ENCODE results near the gene TMEM220.
A peak's percentile ranks its signal among the peaks of the same experiment; 100 is the strongest.
"Not testable (repeated sequence)": the region's sequence is repeated elsewhere in the genome, so short reads cannot be mapped to it uniquely, and the experiment has no call there.

Gene TMEM220

GRCh38 chr17:10754861-10755591 is 25.2 kb upstream of the TMEM220 start:
- no peak for DNase-seq

GRCh38 chr17:10754109-10754508 is 24.3 kb upstream of the TMEM220 start:
- peak; percentile 16 for DNase-seq

GRCh38 chr17:10752696-10753095 is 22.9 kb upstream of the TMEM220 start:
- DNase-seq = no peak

- DNase-seq = no peak
Observed at GRCh38 chr17:10751563-10751962, 21.7 kb upstream of the TMEM220 start.

GRCh38 chr17:10750210-10750609 is 20.4 kb upstream of the TMEM220 start:
- DNase-seq = no peak

- no peak for DNase-seq
Observed at GRCh38 chr17:10748531-10749181, 18.8 kb upstream of the TMEM220 start.

GRCh38 chr17:10745231-10745630 is 15.4 kb upstream of the TMEM220 start:
- no peak for DNase-seq

GRCh38 chr17:10744501-10745000 is 14.7 kb upstream of the TMEM220 start:
- DNase-seq = no peak

- DNase-seq = no peak
Observed at GRCh38 chr17:10743316-10744009, 13.6 kb upstream of the TMEM220 start.

- no peak for DNase-seq
Observed at GRCh38 chr17:10742431-10742830, 12.6 kb upstream of the TMEM220 start.

GRCh38 chr17:10741416-10742135 is 11.8 kb upstream of the TMEM220 start:
- DNase-seq = no peak

- DNase-seq = no peak
Observed at GRCh38 chr17:10739386-10739785, 9.6 kb upstream of the TMEM220 start.

GRCh38 chr17:10738521-10739258 is 8.9 kb upstream of the TMEM220 start:
- DNase-seq = no peak

- DNase-seq = no peak
Observed at GRCh38 chr17:10737736-10738135, 7.9 kb upstream of the TMEM220 start.

GRCh38 chr17:10737168-10737622 is 7.4 kb upstream of the TMEM220 start:
- peak; percentile 21 for DNase-seq

GRCh38 chr17:10735821-10736220 is 6.0 kb upstream of the TMEM220 start:
- no peak for DNase-seq

- no peak for DNase-seq
Observed at GRCh38 chr17:10735251-10735650, 5.4 kb upstream of the TMEM220 start.

GRCh38 chr17:10733666-10734065 is 3.8 kb upstream of the TMEM220 start:
- no peak for DNase-seq

GRCh38 chr17:10732121-10732520 is 2.3 kb upstream of the TMEM220 start:
- DNase-seq = not testable (repeated sequence)

- no peak for DNase-seq
Observed at GRCh38 chr17:10731408-10731879, 1.6 kb upstream of the TMEM220 start.

- DNase-seq = peak; percentile 29
Observed at GRCh38 chr17:10730247-10730646, 424 bp upstream of the TMEM220 start.

GRCh38 chr17:10728331-10728892 is 1.4 kb downstream of the TMEM220 start:
- no peak for DNase-seq
